Left lung (tissue), 10 donors: Measurements from ENCODE around the gene CDC37L1. TPM values are rescaled to one million over a fixed set of nuclear protein-coding genes. Genes with fewer than 3 reads are reported as not detected.

ENCODE experiments used
- ATAC-seq: fragments of 200-7000 bp; cut with Tn5 transposase; one replicate; pipeline ENCODE4 v1.9.1; 2020; ENCODE audit warnings: moderate library complexity
- DNase-seq, 4 donors: peaks; one replicate each; pipeline ENCODE4 v3.0.0-alpha.2; 2013 to 2020
- H3K27ac ChIP-seq, 2 donors: fragments of 200-600 bp; sonication (generic) in 1 of 2; one replicate each; pipeline versions ENCODE4 v1.5.0 to v1.8.0; 2020 to 2021
- H3K27me3 ChIP-seq, 2 donors: fragments of 200-600 bp; sonication (generic) in 1 of 2; one replicate each; pipeline versions ENCODE4 v1.5.0 to v1.8.0; 2020 to 2021
- H3K36me3 ChIP-seq, 2 donors: fragments of 200-600 bp; sonication (generic) in 1 of 2; one replicate each; pipeline versions ENCODE4 v1.5.0 to v1.8.0; 2020 to 2021
- H3K4me1 ChIP-seq, 2 donors: fragments of 200-600 bp; one replicate each; pipeline ENCODE4 v1.8.0; 2021
- H3K4me3 ChIP-seq, 2 donors: fragments of 200-600 bp; sonication (generic) in 1 of 2; one replicate each; pipeline versions ENCODE4 v1.5.0 to v1.8.0; 2020 to 2021; ENCODE audit warnings: mild to moderate bottlenecking in 1 of 2
- H3K9me3 ChIP-seq, 2 donors: fragments of 200-600 bp; sonication (generic) in 1 of 2; one replicate each; pipeline versions ENCODE4 v1.5.0 to v1.8.0; 2020 to 2021
- intact Hi-C, 2 donors: fragments of 100-400 bp; cut with DNase I; formaldehyde crosslinking; loops; one replicate each; pipeline versions ENCODE4 v1.11.2 to v1.14.2; 2022
- polyA plus RNA-seq, 6 donors: library from polyadenylated mRNA; unstranded; fragments of 120-200 nt; gene quantifications; one replicate each; pipeline ENCODE4 v1.2.1, GENCODE V29; 2013; ENCODE audit not compliant: insufficient read length in 6 of 6
- total RNA-seq, 2 donors: library from RNA; stranded (reverse); fragmentation: NEBNext Ultra II Directional; extraction: Animal tissue kit (Norgen Biotek cat#: 25700); gene quantifications; one replicate each; pipeline ENCODE4 v1.2.1, GENCODE V29; 2021
- TF ChIP-seq, protein P1 (sequence below), 2 donors: fragments of 200-600 bp; sonication (generic) in 1 of 2; IDR thresholded peaks; one replicate each; pipeline versions ENCODE4 v1.5.0 to v1.8.0; 2021; ENCODE audit warnings: antibody characterized with exemption in 2 of 2
- donor health status: DM: no; HTN: yes; CAD: no.
- donor health status: DM: no; HTN: no; CAD: no.

CDC37L1 gene
- total and polyA plus RNA-seq, 8 donors = 13.9 to 19.2 (median 15.8) TPM

DNA sequence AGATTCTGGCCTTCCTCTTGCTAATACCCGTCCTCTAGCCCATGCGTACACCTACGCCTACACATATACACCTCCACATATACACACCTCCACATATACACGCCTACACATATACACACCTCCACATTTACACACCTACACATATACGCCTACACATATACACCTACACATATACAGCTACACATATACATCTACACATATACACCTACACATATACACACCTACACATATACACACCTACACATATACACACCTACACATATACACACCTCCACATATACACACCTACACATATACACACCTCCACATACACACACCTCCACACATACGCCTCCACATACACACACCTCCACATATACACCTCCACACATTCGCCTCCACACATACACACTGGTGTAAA is 34.5 kb downstream of the CDC37L1 start:
- Histone ChIP-seq H3K4me3 (no peak overlapping the region), H3K36me3 (peaks cover 0 to 65% of the 10 kb centered on the region in 2 donors), H3K9me3 (no peaks in the 10 kb centered on the region), H3K4me1 (no peaks in the 10 kb centered on the region), H3K27ac (no peak overlapping the region), H3K27me3 (no peaks in the 10 kb centered on the region)
- no peak for DNase-seq
- intact Hi-C loops = no loop called here
- TF ChIP-seq, protein P1, sequence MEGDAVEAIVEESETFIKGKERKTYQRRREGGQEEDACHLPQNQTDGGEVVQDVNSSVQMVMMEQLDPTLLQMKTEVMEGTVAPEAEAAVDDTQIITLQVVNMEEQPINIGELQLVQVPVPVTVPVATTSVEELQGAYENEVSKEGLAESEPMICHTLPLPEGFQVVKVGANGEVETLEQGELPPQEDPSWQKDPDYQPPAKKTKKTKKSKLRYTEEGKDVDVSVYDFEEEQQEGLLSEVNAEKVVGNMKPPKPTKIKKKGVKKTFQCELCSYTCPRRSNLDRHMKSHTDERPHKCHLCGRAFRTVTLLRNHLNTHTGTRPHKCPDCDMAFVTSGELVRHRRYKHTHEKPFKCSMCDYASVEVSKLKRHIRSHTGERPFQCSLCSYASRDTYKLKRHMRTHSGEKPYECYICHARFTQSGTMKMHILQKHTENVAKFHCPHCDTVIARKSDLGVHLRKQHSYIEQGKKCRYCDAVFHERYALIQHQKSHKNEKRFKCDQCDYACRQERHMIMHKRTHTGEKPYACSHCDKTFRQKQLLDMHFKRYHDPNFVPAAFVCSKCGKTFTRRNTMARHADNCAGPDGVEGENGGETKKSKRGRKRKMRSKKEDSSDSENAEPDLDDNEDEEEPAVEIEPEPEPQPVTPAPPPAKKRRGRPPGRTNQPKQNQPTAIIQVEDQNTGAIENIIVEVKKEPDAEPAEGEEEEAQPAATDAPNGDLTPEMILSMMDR (IDR thresholded peaks at IDR 0.05) = no peak
- peak; percentile 37 for ATAC-seq

DNA sequence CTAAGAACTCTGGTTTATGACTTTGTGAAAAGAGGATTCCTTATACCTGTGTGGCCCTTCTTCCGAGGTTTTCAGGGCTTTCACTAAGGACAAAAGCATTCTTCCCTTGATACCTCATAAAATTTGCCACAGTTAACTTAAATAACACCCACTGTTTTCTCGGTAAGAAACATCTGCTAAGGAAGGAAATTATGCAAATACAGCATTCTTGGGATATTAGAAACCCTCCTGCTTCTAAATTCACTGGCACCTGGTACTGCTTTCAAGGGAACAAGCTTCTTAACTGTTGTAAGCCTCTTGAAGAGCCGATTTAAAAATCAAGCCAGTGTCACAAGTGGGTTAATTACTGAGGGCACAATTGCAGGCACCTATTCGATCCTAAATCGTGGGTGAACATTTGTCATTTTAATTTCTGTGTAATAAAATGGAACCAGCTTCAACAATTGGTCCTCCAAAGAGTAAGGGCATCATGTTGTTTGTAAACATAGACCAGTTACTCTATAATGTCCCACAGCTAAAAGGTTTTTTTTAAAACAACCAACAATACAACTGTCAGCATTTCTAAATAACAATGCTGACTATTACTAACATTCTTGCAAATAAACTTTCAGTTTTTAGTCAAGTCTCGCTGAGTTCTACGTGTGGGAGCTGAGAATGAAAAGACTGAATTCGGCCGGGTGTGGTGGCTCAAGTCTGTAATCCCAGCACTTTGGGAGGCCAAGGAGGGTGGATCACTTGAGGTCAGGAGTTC is 35.1 kb downstream of the CDC37L1 start:
- TF ChIP-seq, protein P1 (IDR thresholded peaks at IDR 0.05) = no peak
- ATAC-seq = no peak
- intact Hi-C loops = no loop called here
- H3K36me3 ChIP-seq = peaks cover 0 to 71% of the 10 kb centered on the region in 2 donors
- no peaks in the 10 kb centered on the region for H3K27me3 ChIP-seq
- H3K4me1 ChIP-seq = no peaks in the 10 kb centered on the region
- H3K9me3 ChIP-seq = no peaks in the 10 kb centered on the region
- DNase-seq = no peak
- no peak overlapping the region for H3K4me3 ChIP-seq
- H3K27ac ChIP-seq = no peak overlapping the region

DNA sequence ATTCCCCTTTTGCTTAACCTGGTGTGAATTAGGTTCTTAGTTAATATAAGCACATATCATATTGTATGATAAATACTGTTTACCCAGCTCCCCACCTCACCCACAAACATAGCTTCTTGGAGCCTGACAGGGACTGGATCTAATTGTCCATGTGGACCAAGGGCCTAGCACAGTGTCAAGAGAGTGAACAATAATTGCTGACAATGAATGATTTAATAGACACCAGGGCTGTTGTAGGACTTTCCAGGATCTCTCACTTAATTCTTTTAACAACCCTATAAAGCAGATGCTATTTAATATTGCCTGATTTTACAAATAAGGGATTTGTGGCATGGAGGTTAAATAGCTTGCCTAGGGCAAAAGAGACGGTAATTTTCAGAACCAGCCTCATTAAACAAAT is 36.8 kb downstream of the CDC37L1 start:
- Histone ChIP-seq H3K9me3 (no peaks in the 10 kb centered on the region), H3K27ac (no peak overlapping the region), H3K4me3 (no peak overlapping the region), H3K27me3 (no peaks in the 10 kb centered on the region), H3K4me1 (no peaks in the 10 kb centered on the region), H3K36me3 (peaks cover 0 to 65% of the 10 kb centered on the region in 2 donors)
- no peak for DNase-seq
- intact Hi-C loops = no loop called here
- TF ChIP-seq, protein P1 (IDR thresholded peaks at IDR 0.05) = no peak
- no peak for ATAC-seq

DNA sequence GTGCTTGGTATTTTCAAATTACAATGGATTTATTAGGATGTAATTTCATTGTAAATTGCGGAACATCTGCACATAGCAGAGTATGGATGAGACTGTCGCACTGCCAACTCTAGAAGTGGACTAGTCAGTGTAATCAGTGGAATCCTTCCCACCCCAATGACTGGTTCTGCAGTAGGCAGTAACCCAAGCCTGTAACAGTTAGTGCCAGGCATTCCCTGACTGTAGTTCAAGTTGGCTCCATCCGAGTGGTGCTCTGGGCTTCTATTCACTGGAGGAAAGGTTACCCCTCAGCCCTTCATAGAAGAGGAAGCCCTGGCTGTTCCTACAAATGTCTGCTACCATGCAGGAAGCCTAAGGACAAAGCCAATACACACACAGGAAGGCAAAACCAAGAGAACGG is 38.4 kb downstream of the CDC37L1 start:
- H3K4me1 ChIP-seq = no peaks in the 10 kb centered on the region
- intact Hi-C loops = no loop called here
- DNase-seq (no peak), ATAC-seq (no peak)
- H3K27ac ChIP-seq = no peak overlapping the region
- no peak overlapping the region for H3K4me3 ChIP-seq
- no peaks in the 10 kb centered on the region for H3K9me3 ChIP-seq
- TF ChIP-seq, protein P1 (IDR thresholded peaks at IDR 0.05) = no peak
- H3K36me3 ChIP-seq = peaks cover 0 to 70% of the 10 kb centered on the region in 2 donors
- H3K27me3 ChIP-seq = no peaks in the 10 kb centered on the region

DNA sequence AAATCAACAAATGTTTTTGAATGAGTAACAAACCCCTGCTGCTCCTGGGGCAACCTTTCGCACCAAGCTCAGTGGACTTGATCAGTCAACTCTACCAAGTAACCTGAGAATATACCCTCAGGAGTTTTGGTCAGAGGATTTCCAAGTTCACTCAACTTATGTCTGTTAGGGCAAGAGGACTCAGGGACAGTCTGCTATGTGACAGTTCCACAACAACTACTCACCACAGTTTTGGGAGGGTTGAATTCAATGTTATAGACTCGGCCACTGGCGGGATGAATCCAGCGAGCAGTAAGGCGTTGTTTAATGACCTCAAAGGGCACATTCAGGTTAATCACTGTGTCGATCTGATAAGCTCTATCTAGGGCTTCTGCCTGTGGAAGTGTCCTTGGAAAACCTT is 39.5 kb downstream of the CDC37L1 start:
- ATAC-seq (no peak), DNase-seq (no peak)
- TF ChIP-seq, protein P1 (IDR thresholded peaks at IDR 0.05) = no peak
- Histone ChIP-seq H3K36me3 (peaks cover 0 to 66% of the 10 kb centered on the region in 2 donors), H3K4me1 (no peaks in the 10 kb centered on the region), H3K4me3 (no peak overlapping the region), H3K27me3 (no peaks in the 10 kb centered on the region), H3K9me3 (no peaks in the 10 kb centered on the region), H3K27ac (no peak overlapping the region)
- intact Hi-C loops = no loop called here
